H9 (cell line): ENCODE measurements around the gene KRTAP1-4. TPM values are rescaled to one million over a fixed set of nuclear protein-coding genes. Genes with fewer than 3 reads are reported as not detected.

Experiments
- DNase-seq: peaks from one replicate; pipeline ENCODE4 v3.0.0-alpha.2; 2017
- H2AFZ ChIP-seq: one replicate; pipeline ENCODE4 v1.6.1; 2013; ENCODE audit warnings: mild to moderate bottlenecking, low read length, control low read depth, moderate library complexity
- H2AK5ac ChIP-seq: 2 replicates; pipeline ENCODE4 v1.6.1; 2013; ENCODE audit warnings: low read length, control low read depth, mixed read lengths; ENCODE audit not compliant: insufficient read length
- H2BK120ac ChIP-seq: one replicate; pipeline ENCODE4 v1.6.1; 2013; ENCODE audit warnings: low read depth, mild to moderate bottlenecking, low read length, control low read depth, inconsistent platforms; ENCODE audit not compliant: poor library complexity, severe bottlenecking
- H2BK12ac ChIP-seq: 2 replicates; pipeline ENCODE4 v1.6.1; 2013; ENCODE audit warnings: low read length, control low read depth, mixed read lengths, low read depth; ENCODE audit not compliant: insufficient read length
- H2BK15ac ChIP-seq: 2 replicates; pipeline ENCODE4 v1.6.1; 2013; ENCODE audit warnings: low read depth, low read length, control low read depth
- H2BK20ac ChIP-seq: one replicate; pipeline ENCODE4 v1.6.1; 2013; ENCODE audit warnings: low read depth, mild to moderate bottlenecking, low read length, control low read depth, inconsistent platforms; ENCODE audit not compliant: poor library complexity, severe bottlenecking
- H2BK5ac ChIP-seq: 2 replicates; pipeline ENCODE4 v1.6.1; 2013; ENCODE audit warnings: low read length, control low read depth, mixed read lengths; ENCODE audit not compliant: insufficient read length
- H3K14ac ChIP-seq: 2 replicates; pipeline ENCODE4 v1.6.1; 2013; ENCODE audit warnings: low read length, control low read depth; ENCODE audit not compliant: insufficient read depth
- H3K18ac ChIP-seq: 2 replicates; pipeline ENCODE4 v1.6.1; 2013; ENCODE audit warnings: low read depth, mild to moderate bottlenecking, mixed read lengths, low read length, control low read depth; ENCODE audit not compliant: insufficient read length
- H3K23ac ChIP-seq: 2 replicates; pipeline ENCODE4 v1.6.1; 2013; ENCODE audit warnings: low read length, control low read depth, mixed read lengths, low read depth; ENCODE audit not compliant: insufficient read length
- H3K23me2 ChIP-seq: 2 replicates; pipeline ENCODE4 v1.6.1; 2013; ENCODE audit warnings: low read depth, mild to moderate bottlenecking, mixed read lengths, low read length, control low read depth; ENCODE audit not compliant: insufficient read length, poor library complexity, severe bottlenecking
- H3K27ac ChIP-seq: 2 replicates; pipeline ENCODE4 v1.5.1; 2013; ENCODE audit warnings: low read length, control low read depth, mixed read lengths, low read depth; ENCODE audit not compliant: insufficient read length
- H3K27me3 ChIP-seq: 2 replicates; pipeline ENCODE4 v1.6.1; 2013; ENCODE audit warnings: low read length, control low read depth, inconsistent platforms; ENCODE audit not compliant: insufficient read depth
- H3K4ac ChIP-seq: 2 replicates; pipeline ENCODE4 v1.6.1; 2013; ENCODE audit warnings: low read depth, mild to moderate bottlenecking, control low read depth, inconsistent platforms, low read length, moderate library complexity
- H3K4me1 ChIP-seq: 2 replicates; pipeline ENCODE4 v1.6.1; 2013; ENCODE audit warnings: low read length, control low read depth, inconsistent platforms; ENCODE audit not compliant: insufficient read depth
- H3K4me2 ChIP-seq: 2 replicates; pipeline ENCODE4 v1.6.1; 2013; ENCODE audit warnings: low read length, control low read depth, mixed read lengths; ENCODE audit not compliant: insufficient read length, insufficient read depth
- H3K56ac ChIP-seq: 2 replicates; pipeline ENCODE4 v1.6.1; 2013; ENCODE audit warnings: low read depth, mild to moderate bottlenecking, mixed read lengths, low read length, control low read depth; ENCODE audit not compliant: insufficient read length
- H3K79me1 ChIP-seq: 2 replicates; pipeline ENCODE4 v1.6.1; 2013; ENCODE audit warnings: low read depth, mild to moderate bottlenecking, moderate library complexity, low read length, control low read depth, inconsistent platforms; ENCODE audit not compliant: insufficient read depth, poor library complexity, severe bottlenecking
- H3K79me2 ChIP-seq: 2 replicates; pipeline ENCODE4 v1.6.1; 2013; ENCODE audit warnings: low read length, control low read depth, inconsistent platforms; ENCODE audit not compliant: insufficient read depth
- H3K9ac ChIP-seq: 2 replicates; pipeline ENCODE4 v1.6.1; 2013; ENCODE audit warnings: low read length, control low read depth, mixed read lengths; ENCODE audit not compliant: insufficient read length; ENCODE audit errors: extremely low read depth
- H3K9me3 ChIP-seq: one replicate; pipeline ENCODE4 v1.6.1; 2013; ENCODE audit warnings: low read depth, low read length, inconsistent platforms; ENCODE audit not compliant: control insufficient read depth
- H3T11ph ChIP-seq: one replicate; pipeline ENCODE4 v1.6.1; 2013; ENCODE audit warnings: mild to moderate bottlenecking, low read length, control low read depth, inconsistent platforms
- H4K20me1 ChIP-seq: one replicate; pipeline ENCODE4 v1.6.1; 2013; ENCODE audit not compliant: control insufficient read depth, insufficient read length, insufficient read depth
- H4K5ac ChIP-seq: 2 replicates; pipeline ENCODE4 v1.6.1; 2013; ENCODE audit warnings: low read depth, mild to moderate bottlenecking, mixed read lengths, low read length, control low read depth; ENCODE audit not compliant: insufficient read length
- H4K8ac ChIP-seq: replicated peaks from 2 replicates; pipeline ENCODE4 v1.6.1; 2013; ENCODE audit warnings: low read length, control low read depth, mixed read lengths, low read depth; ENCODE audit not compliant: insufficient read length
- H4K91ac ChIP-seq: 2 replicates; pipeline ENCODE4 v1.6.1; 2013; ENCODE audit warnings: low read depth, mild to moderate bottlenecking, moderate library complexity, mixed read lengths, low read length, control low read depth; ENCODE audit not compliant: insufficient read length
- H3K27ac Mint-ChIP-seq, 3 experiments: 2 replicates in 2 of 3; 3 replicates in 1 of 3; pipeline ENCODE4 v1.8.0; 2020 to 2021; ENCODE audit warnings: mixed read lengths in 3 of 3, mild to moderate bottlenecking in 1 of 3, moderate library complexity in 1 of 3
- H3K27me3 Mint-ChIP-seq: 2 replicates; pipeline ENCODE4 v1.8.0; 2021; ENCODE audit warnings: low read depth, mild to moderate bottlenecking, moderate library complexity, mixed read lengths
- H3K36me3 Mint-ChIP-seq, 3 experiments: 2 replicates in 2 of 3; 3 replicates in 1 of 3; pipeline ENCODE4 v1.8.0; 2020 to 2021; ENCODE audit warnings: low read depth in 3 of 3, mixed read lengths in 3 of 3; ENCODE audit not compliant: insufficient read depth in 1 of 3
- H3K4me1 Mint-ChIP-seq, 2 experiments: 2 replicates each; pipeline ENCODE4 v1.8.0; 2020; ENCODE audit warnings: mixed read lengths in 2 of 2
- H3K4me3 Mint-ChIP-seq, 2 experiments: 2 replicates in 1 of 2; 3 replicates in 1 of 2; pipeline ENCODE4 v1.8.0; 2020 to 2021; ENCODE audit warnings: mild to moderate bottlenecking in 2 of 2, mixed read lengths in 2 of 2, moderate library complexity in 1 of 2
- H3K9me3 Mint-ChIP-seq, 2 experiments: 2 replicates in 1 of 2; 3 replicates in 1 of 2; pipeline ENCODE4 v1.8.0; 2020; ENCODE audit warnings: mild to moderate bottlenecking in 2 of 2, mixed read lengths in 2 of 2, moderate library complexity in 1 of 2
- total RNA-seq: library from RNA; stranded (reverse); gene quantifications from 2 replicates; pipeline ENCODE4 v1.2.1, GENCODE V29; 2021
- TF ChIP-seq, protein P1 (sequence below): fragments of 200-600 bp; sonication (generic); conservative IDR thresholded peaks from 3 replicates; pipeline ENCODE4 v1.8.0; 2021; ENCODE audit warnings: antibody characterized with exemption, mild to moderate bottlenecking

KRTAP1-4 gene
- total RNA-seq, 1 experiment from 2014 or later: not detected

- Histone ChIP-seq H2BK12ac (no peak overlapping the region), H3K27me3 (no peaks in the 10 kb centered on the region), H4K8ac (no peak overlapping the region), H4K5ac (no peak overlapping the region), H2BK20ac (no peak overlapping the region), H3K14ac (no peak overlapping the region), H2BK15ac (no peak overlapping the region), H2BK120ac (no peak overlapping the region), H3K9ac (no peak overlapping the region), H2AFZ (no peak overlapping the region), H3K23ac (no peak overlapping the region), H4K20me1 (no peaks in the 10 kb centered on the region), H3K4me2 (no peak overlapping the region), H3K79me1 (no peaks in the 10 kb centered on the region), H3K4ac (no peak overlapping the region), H3K23me2 (no peaks in the 10 kb centered on the region), H3K4me1 (no peaks in the 10 kb centered on the region), H3K79me2 (no peaks in the 10 kb centered on the region), H4K91ac (no peak overlapping the region), H2BK5ac (no peak overlapping the region), H3K18ac (no peak overlapping the region), H3K56ac (no peak overlapping the region), H3T11ph (no peak overlapping the region), H3K9me3 (no peaks in the 10 kb centered on the region), H2AK5ac (no peak overlapping the region), H3K27ac (no peak overlapping the region)
- Mint-ChIP-seq H3K36me3 (no peaks in the 10 kb centered on the region), H3K27ac (no peak overlapping the region), H3K27me3 (0 out of 2 replicates have a peak, but pooled peaks cover 2% of the 10 kb centered on the region), H3K4me3 (no peak overlapping the region), H3K4me1 (peaks cover 0 to 2% of the 10 kb centered on the region in 2 experiments; a peak in 1 of 4 replicates), H3K9me3 (peaks cover 0 to 3% of the 10 kb centered on the region in 2 experiments; a peak in 1 of 5 replicates)
- TF ChIP-seq, protein P1, sequence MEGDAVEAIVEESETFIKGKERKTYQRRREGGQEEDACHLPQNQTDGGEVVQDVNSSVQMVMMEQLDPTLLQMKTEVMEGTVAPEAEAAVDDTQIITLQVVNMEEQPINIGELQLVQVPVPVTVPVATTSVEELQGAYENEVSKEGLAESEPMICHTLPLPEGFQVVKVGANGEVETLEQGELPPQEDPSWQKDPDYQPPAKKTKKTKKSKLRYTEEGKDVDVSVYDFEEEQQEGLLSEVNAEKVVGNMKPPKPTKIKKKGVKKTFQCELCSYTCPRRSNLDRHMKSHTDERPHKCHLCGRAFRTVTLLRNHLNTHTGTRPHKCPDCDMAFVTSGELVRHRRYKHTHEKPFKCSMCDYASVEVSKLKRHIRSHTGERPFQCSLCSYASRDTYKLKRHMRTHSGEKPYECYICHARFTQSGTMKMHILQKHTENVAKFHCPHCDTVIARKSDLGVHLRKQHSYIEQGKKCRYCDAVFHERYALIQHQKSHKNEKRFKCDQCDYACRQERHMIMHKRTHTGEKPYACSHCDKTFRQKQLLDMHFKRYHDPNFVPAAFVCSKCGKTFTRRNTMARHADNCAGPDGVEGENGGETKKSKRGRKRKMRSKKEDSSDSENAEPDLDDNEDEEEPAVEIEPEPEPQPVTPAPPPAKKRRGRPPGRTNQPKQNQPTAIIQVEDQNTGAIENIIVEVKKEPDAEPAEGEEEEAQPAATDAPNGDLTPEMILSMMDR: no peak
- no peak for DNase-seq
Measured at GRCh38 chr17:41020336-41020735, 9.7 kb downstream of the KRTAP1-4 start.
